Activated CD4-positive, alpha-beta T cell treated with anti-CD3 and anti-CD28 coated beads for 4 hours (primary cell): ENCODE measurements around the gene ITIH3.

Source experiments
- DNase-seq, 2 donors: peaks; one replicate each; pipeline ENCODE4 v3.0.0-alpha.2; 2020

Gene ITIH3

DNA sequence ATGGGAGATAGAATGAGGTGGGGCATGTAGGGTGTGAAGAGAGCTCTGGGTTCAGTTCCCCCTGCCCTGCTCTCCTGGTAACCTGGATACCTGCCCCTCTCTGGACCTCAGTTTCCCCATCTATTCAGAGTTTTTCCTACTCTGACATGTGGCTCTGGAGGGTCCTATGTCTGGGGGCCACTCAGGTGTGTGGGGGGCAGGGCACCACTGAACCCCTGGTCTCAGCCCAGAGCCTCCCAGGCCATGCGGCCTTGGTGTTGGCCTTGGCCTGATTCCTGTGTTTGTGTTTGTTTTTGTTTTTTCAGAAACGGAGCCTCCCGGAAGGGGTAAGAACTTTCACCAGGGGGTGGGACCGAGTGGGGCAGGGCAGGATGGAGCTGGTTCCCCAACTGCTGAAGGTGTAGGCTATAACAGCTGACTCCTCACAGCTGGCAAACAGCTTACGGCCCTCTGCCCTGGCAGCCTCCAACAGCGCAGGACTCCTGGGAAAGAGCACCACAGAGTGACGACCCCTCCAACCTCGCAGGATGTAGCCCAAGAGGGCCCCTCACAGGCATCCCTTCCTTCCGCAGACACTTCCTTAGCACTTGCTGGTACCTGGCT, 803 bp downstream of the ITIH3 start:
- no peak for DNase-seq

DNA sequence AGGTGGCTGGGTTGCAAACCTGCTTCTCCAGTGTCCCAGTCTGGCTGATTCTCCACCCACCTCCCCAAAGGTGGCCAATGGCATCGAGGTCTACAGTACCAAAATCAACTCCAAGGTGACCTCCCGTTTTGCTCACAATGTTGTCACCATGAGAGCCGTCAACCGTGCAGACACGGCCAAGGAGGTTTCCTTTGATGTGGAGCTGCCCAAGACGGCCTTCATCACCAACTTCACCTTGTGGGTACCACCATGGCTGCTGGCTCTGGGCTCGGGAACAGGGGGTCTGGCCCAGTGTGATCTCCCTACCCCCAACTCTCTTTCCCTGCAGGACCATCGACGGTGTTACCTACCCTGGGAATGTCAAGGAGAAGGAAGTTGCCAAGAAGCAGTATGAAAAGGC, 1.8 kb downstream of the ITIH3 start:
- no peak for DNase-seq

DNA sequence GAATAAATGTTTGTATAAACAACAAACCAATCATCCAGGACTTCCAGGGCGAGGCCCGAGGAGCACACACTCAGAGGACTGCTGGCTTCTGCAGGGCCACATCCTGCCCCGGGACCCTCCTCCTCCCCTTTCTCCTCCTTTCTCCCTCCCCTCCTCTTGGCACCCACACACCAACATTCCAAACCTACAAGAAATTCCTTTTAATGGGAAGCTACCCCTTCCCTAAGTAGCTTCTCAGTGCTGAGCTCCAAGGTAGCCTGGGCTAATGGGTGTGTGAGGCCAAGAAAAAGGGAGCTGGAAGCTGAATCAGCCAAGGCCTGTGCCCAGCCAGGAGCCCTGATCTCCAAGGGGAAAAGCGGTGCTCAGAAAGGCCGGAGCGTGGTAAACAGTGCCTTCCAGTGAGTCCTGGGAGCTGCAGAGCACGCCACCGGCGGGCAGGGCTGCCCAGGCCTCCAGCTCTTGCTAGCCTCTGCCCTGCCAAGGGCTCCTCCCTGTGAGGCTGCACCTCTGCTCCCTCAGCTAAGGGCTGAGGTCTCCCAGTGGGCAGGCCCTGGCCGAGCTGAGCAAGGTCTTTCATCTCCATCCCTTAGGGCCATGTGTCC, 3.9 kb downstream of the ITIH3 start:
- no peak for DNase-seq

DNA sequence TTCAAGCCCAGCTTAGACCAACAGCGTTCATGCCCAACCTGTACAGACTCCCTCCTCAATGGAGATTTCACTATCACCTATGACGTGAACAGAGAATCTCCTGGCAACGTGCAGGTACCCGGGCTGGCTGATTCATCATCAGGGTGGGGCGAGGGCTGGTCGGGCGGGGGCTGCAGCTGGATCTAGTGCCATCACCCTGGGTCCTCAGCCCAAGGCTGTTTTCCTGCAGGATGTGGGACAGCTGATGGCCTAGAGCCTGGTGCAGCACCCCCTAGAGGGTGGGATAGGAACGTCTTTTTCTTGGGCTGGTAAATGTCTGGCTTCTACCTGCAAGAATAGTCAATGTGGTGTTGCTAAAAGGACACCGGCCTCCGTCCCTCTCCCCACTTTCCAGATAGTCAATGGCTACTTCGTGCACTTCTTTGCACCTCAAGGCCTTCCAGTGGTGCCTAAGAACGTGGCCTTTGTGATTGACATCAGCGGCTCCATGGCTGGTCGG, 4.4 kb downstream of the ITIH3 start:
- DNase-seq = no peak

DNA sequence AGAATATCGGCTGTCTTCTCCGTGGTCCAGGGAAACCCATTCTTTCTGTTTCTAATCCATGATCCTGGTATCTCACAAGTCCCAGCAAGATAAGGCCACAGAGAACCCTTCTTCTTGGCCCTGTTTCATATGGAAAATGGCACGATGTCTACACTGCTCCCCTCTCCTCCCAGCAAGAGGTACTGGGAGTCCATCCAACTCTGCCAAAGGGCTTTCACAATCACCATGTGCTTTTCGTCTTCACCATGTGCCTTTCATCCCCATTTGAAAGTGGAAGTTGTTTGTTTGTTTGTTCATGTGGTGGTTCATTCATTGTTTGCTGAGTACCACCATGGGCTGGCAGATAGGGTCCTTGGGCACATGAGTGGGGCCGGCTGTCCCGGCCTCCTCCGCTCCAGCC, 5.5 kb downstream of the ITIH3 start:
- DNase-seq = no peak

DNA sequence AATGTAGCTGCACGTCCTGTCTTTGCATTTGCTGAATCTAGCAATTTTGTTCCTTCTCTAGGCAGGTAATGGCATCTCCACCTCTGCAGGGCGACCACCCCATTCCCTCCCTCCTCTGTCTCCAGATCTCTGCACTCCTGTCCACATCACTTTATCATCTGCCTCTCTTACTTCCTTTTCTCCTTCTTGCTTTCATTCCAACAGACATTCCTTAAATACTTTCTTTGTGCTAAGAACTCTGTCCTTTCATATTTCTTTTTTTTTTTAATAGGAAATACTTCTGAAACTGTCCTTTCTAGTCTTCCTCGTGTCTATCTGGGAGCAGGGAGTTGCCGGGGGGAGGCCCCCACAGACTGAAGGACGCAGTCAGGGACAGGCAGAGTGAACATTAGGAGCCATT, 7.2 kb downstream of the ITIH3 start:
- DNase-seq = no peak

DNA sequence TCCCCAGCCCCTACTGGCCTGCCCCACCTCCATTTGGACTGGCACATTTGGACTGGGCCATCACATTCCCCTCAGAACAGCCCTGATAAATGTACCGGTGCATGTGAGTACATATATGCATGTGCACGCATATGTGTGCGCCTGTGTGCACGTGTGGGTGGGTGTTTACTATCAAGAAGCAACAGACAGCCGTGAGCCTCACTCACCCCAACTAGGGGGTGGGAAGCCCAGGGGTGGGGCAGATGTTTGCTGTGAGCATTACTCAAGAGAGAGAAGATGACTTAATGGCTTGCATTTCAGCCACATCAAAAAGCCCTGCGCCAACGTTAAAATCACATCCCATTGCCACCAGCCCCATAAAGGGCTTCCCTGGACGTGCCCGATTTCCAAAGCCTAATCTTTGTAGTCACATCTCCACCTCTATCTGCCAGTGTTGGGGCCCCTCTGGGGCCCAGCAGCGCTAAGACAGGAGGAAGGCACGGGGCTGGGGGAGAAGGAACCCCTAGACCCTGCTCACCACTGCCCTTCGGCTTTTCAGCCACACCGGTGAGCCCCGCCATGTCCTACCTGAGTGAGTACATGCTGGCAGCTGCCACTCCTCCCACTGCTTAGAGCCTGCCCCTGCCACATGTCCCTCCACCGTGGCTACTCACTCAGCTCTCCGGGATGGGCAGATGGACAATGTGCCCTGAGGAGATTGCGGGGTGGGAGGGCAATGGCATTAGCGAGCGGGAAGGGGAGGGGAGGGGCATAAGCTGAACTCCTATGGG, 10.9 kb downstream of the ITIH3 start:
- DNase-seq = no peak

DNA sequence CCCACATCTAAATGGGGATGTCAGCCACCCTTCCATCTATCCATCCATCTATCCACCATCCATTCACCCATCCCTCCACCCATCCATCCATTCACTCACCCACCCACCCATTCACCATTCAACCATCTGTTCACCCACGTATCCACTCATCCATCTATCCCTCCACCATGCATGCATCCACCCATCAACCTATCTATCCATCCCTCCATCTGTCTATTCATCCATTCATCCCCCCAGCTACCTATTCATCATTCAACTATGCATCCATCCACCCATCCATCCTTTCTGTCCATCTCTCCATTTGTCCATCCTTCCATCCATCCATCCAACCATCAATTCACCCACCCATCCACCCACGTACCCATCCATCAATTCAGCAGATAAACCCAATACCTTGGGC, 14.6 kb downstream of the ITIH3 start:
- no peak for DNase-seq

DNA sequence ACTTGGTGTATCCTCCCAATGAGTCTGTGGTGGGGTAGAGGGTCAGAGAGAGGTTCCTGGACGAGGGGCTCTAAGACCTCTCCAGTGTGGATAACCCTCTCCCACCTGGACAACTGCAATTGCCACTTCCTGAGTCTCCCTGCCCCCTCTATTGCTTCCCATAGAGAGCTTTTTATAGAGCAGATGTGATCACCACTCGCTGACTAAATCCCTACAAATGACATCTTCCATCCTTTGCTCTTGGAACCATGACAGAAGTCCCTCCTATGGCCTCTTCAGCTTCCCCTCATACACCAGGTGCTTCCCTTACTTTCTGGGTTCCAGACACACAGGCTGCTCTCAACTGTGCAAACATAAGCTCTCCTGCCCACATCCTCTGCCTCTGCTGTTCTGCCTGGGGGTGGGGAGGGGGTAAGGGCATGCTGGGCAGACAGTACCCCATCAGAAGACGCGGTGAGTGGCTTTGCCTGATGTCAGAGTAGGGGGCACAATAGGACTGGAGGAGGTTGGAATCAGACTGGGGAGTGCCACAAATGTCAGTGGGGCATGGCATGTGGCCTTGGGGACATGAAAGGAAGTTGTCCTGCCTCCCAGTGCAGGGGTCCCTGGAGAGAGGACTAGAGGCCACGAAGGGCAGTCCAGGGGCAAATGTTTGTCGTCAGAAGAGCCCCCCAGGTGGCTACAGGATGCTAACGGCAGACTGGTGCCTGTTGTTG, 15.2 kb downstream of the ITIH3 start:
- no peak for DNase-seq

DNA sequence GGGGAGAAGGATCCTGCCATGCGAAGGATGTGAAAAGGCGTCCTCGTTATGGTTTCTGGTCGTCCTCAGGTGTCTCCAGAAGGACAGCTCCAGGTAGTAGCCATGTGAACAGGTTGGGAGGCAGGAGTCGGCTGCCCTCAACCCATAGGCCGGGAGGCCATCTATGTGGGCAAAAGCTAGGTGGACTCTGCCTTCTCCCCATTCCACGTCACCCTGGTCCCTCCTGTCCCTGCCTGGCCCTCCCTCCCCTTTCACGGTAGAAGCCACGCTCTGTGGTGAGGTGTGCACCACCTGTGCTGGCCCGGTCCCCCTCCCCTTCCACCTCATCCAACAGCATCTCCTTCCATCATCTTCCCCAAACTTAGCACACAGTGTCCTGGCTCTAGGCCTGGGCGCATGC, 16.3 kb downstream of the ITIH3 start:
- no peak for DNase-seq

DNA sequence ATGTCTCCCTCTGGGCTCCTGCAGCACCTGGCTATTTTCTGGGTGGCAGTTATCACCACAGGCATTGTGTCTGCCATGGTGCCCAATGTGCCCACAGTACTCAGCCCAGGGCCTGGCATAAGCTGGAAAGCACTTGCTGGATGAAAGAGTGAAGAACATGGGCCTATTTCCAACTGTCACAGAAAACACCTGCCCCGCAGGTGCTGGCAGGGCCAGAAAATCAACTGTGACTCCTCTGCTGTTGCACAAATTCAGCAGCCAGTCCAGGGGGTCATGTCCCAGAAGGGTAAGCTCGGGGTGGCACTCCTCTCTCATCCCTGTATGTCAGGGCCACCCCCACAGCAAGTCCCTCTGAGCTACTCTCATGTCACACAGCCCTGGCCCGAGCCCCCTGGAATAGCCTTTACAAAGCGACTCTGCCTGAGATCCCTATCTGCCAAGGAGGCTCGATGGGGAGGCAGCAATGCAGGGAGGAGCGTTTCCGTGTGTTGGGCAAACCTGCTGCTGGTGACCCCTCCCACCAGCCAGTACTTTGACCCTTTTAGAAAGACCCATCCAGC, 16.9 kb downstream of the ITIH3 start:
- DNase-seq = no peak

DNA sequence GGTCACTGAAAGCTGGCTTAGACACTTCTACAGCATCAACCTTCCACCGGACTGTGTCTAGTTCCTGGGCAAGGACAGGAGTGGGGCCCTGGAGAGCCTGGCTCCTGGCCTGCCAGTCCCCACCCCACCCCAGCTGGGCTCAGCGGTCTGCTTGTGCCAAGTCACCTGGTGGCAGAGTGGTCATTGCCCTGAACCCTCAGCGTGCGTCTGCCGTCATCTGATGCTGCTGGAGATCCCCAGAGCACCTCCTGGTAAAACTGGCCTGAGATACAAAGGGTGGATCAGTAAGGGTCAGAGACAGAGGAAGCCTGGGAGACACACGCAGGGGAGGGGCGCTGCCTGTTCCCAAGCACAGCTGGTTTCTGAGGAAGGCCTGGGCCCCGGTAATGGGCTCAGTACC, 19.2 kb downstream of the ITIH3 start:
- no peak for DNase-seq

DNA sequence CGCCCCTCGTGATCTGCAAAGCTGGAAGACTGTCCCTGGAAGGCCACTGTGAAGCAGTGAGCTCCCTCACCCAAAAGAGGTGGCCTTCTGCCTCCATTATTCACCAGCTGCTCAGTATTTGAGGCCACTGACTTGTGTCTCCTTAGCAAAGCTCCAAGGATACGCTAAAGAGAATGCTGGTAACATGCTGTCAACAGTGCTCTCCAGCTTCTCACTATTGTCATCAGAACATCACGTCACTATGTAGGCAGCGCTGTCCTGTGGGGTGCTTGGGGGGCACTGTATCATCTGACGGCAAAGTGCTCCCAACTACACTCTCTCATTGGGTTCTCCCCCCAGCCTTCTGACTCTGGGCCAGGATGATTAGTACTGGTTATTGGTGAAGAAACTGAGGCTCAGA, 21.6 kb downstream of the ITIH3 start:
- no peak for DNase-seq

DNA sequence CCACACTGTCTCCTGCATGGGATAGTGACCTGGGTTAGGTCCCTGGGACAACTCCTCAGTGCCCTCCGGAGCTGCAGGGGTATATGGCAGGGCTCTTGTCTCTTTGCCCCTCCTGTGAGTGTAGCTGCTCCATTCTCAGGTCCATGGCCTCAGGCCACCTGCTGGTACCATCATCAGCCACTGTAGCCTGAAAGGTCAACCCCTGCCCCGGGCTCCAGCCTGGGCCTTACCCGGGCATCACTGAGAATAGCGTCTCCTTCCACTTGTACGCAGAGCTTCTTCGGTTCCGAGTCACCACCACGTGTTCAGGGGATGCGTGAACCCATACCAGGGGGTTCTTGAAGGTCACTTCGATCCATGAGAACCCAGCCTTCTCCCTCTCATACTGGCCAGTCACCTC, 22.1 kb downstream of the ITIH3 start:
- no peak for DNase-seq

DNA sequence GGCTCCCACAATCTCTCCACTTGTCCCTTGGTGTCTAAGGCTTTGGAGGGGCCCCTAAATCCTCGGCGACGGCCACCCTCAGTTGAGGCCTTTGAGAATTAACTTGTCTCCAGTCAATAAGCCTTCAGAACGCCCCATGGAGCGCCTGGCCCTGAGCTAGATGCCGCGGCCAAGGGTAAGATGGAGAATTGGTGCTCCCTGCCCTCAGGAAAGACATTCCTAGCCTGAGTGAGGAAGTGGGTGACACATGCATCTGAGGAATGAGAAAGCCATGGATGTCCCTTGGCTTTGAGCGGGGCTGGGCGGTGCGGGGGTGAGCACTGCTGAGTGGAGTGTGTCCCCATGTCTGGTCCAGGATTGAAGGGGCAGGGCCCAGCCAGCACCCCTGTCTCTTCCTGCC, 22.6 kb downstream of the ITIH3 start:
- no peak for DNase-seq

DNA sequence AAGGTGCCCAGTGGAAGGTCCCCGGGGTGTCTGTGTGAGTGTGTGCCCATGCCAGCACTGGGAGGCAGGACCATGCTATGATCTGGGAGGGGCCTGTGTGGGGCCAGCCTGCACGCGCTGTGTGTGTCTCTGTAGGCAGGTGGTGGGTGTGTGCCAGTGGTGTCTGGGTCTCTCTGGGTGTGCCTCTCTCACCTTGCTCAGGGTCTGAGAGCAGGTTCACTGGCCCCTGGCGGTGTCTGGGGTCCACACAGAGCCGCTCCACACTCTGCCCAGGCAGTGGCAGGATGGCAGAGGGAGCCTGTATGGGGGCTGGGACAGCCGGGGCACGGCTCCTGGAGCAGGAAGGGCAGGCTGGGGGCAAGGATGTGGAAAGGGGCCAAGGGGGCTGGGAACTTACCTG, 23.3 kb downstream of the ITIH3 start:
- no peak for DNase-seq

DNA sequence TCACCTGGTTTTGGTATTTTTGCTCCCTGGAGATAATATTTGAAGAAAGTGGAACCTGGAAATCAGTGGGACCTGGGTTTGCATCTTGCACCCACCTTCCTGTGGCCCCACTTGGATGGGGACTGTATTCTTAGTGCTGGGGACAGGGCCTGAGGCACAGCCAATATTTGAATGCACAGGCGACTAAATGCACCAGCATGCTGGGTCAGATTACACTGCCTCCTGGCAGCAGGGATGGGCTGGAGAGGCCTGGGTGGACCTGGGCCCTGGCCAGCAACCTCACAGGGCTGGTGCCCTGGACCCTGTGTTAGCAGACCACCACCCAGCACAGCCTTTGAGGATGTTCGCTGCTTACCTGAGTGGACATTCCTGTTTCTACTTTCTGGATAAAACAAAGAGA, 25.3 kb downstream of the ITIH3 start:
- DNase-seq = no peak

DNA sequence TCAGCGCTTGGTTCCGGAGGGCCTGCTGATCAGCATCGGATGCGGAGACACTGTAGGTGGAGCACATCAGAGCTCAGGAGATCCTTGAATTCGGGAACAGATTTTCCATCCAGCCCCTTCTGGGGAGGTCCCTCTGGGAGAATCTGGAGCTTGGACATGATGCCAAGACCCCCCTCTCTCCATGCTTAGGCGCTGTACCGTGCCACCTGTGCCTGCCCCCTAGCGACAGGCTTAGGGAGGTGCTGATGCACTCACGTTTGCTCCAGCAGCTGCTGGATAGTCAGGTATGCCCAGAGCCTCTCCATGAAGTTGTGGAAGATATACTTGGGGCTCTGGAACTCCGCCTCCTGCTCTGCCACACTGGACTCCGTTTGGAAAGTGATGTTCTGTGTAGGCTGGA, 26.1 kb downstream of the ITIH3 start:
- no peak for DNase-seq

DNA sequence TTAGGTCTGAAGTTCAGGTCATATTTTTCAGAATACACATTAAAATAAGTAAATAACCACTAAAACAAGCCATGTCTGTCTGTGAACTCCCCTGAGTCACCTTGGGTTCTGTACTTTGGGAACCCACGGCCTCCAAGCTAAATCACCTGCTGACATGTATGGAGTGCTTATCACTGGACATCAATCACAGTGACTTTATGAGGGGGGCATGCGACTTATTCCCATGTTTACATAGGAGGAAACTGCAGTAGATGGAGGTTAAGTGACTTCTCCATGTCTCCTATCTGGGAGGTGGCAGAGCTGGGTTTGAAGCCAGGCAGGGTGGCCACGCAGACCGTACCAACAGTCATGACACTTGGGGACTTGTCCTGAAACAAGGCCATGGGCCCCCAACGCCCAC, 27.8 kb downstream of the ITIH3 start:
- DNase-seq = no peak

DNA sequence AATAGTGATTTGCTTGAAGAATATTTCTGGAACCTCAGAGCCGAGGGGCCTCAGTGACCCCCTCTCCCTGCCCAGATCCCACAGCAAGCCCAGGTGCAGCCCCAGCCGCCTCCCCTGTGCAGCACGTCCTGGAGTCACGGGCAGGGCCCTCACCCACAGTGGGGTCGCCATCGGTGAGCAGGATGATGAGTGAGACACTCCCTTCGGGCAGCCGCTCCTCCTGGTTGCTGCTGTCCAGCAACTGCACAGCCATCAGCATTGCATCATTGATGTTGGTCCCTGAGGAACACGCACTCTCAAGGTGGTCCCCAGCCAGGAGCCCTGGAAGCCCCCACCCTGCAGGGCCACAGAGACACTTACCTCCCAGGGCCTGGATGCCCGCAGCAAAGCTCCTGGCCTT, 29.4 kb downstream of the ITIH3 start:
- DNase-seq = no peak

DNA sequence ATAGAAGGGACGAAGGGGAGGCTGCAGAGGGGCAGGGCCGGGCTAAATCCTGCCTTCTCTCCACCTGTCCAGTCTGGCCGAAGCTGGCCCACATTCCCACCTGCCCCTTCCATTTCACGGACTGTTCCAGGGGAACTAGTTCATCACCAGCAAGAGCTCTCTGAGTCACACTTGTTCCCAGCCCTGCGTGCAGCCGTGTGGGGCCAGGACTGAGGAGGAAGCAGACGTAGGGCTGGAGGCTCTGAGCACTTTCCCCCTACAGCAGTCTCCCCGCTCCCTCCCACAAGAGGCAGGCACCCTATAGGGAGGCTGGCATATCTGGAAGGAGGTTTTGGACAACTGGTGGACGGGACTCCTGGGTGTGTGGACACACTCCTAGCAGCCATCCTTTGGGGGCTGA, 32.8 kb downstream of the ITIH3 start:
- DNase-seq = no peak

DNA sequence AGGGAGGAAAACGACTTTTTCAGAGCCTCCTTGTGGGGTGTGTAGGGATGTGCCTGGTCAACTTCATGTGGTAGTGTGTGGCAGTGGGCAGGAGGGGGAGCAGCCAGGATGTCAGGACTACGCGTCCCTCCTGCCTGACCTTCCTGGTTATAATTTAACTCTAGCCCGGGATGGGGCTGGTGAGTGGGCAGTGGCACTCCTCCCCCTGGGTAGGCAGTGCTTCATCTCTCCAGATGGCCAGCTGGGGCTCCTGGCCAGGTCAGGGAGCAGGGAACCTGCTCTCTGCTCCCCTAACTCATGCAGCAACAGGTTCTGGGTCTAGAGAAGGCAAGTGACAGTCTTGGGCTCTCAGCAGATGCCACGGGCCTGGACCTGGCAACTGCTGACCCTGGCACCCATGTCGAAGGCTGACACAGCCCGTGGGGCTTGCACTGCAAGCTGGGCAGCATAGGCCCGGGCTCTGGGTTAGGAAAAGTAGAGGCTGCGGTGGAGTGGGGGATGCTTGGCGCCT, 33.3 kb downstream of the ITIH3 start:
- DNase-seq = no peak

DNA sequence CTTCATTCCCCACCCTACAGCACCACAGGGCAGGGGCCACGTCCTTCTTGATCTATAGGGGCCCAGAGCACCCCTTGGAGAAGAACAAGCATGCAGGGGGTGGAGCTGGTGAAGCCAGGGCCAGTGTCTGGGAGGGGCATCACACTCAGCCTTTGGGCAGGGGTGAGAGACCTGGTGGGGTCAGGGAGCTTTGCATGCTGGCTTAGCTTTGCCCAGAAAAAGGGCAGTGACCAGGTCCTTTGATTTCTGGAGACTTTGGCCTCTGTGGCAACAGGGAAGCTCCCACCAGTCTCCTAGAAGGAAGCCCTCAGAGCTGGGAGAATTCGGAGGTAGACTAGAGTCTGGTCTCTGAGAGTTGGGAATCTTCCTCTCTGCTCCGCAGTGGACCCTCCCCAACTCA, 34.9 kb downstream of the ITIH3 start:
- DNase-seq = no peak
